ENCODE data around the gene PRG3.

Gene PRG3

GRCh38 chr11:57380975-57381374 is at the start of gene PRG3:
TSS of gene PRG3 (minus strand) at chr11:57381150. CDS start at chr11:57380708, 442 bp downstream.
- H3K4me1 Mint-ChIP-seq, result peaks cover 16% of the 10 kb centered on the region
- TF ChIP-seq CTCF (IDR thresholded peaks at IDR 0.05), result no peak
- no peaks in the 10 kb centered on the region for H3K9me3 Mint-ChIP-seq
- no peaks in the 10 kb centered on the region for H3K36me3 Mint-ChIP-seq (ENCODE audit: low read depth)
- peak within 1 kb of the TSS; percentile 21 for H3K27ac Mint-ChIP-seq
- DNase-seq, result no peak
- H3K4me3 Mint-ChIP-seq, result no peak within 1 kb of the TSS
- peaks cover 42% of the 10 kb centered on the region for H3K27me3 Mint-ChIP-seq (ENCODE audit: low read depth, poor library complexity)

GRCh38 chr11:57429946-57430345 is 49.0 kb upstream of the PRG3 start:
- DNase-seq, result no peak
- peaks cover 51% of the 10 kb centered on the region for H3K27me3 Mint-ChIP-seq (ENCODE audit: low read depth, poor library complexity)
- no peaks in the 10 kb centered on the region for H3K36me3 Mint-ChIP-seq (ENCODE audit: low read depth)
- H3K4me1 Mint-ChIP-seq, result peaks cover 26% of the 10 kb centered on the region
- TF ChIP-seq CTCF (IDR thresholded peaks at IDR 0.05), result no peak
- H3K9me3 Mint-ChIP-seq, result no peaks in the 10 kb centered on the region
- no peak overlapping the region for H3K27ac Mint-ChIP-seq
- no peak overlapping the region for H3K4me3 Mint-ChIP-seq

- Mint-ChIP-seq H3K36me3 (ENCODE audit: low read depth) (peaks cover 5% of the 10 kb centered on the region), H3K4me1 (peaks cover 34% of the 10 kb centered on the region), H3K27me3 (ENCODE audit: low read depth, poor library complexity) (peaks cover 48% of the 10 kb centered on the region), H3K27ac (no peak overlapping the region), H3K4me3 (no peak overlapping the region), H3K9me3 (no peaks in the 10 kb centered on the region)
- no peak for TF ChIP-seq CTCF (IDR thresholded peaks at IDR 0.05)
- no peak for DNase-seq
Observed at GRCh38 chr11:57428643-57429042, 47.7 kb upstream of the PRG3 start.

GRCh38 chr11:57427727-57428082 is 46.8 kb upstream of the PRG3 start:
- peaks cover 12% of the 10 kb centered on the region for H3K36me3 Mint-ChIP-seq (ENCODE audit: low read depth)
- peak overlapping the region; percentile 80 for H3K4me3 Mint-ChIP-seq
- no peak for TF ChIP-seq CTCF (IDR thresholded peaks at IDR 0.05)
- no peak for DNase-seq
- H3K27me3 Mint-ChIP-seq (ENCODE audit: low read depth, poor library complexity), result peaks cover 45% of the 10 kb centered on the region
- H3K4me1 Mint-ChIP-seq, result peaks cover 34% of the 10 kb centered on the region
- no peak overlapping the region for H3K27ac Mint-ChIP-seq
- H3K9me3 Mint-ChIP-seq, result no peaks in the 10 kb centered on the region

- Mint-ChIP-seq H3K27me3 (ENCODE audit: low read depth, poor library complexity) (peaks cover 45% of the 10 kb centered on the region), H3K27ac (no peak within 1 kb of the TSS)
Observed at GRCh38 chr11:57426929-57427726, 46.2 kb upstream of the PRG3 start, which contains the start of gene SLC43A3. TSS of gene SLC43A3 (minus strand) at chr11:57427121. CDS start at chr11:57426172, 949 bp downstream.

More at GRCh38 chr11:57426929-57427726, 46.2 kb upstream of the PRG3 start, which contains the start of gene SLC43A3:
- H3K4me1 Mint-ChIP-seq, result peaks cover 34% of the 10 kb centered on the region
- DNase-seq, result peak; percentile 73
- peaks cover 16% of the 10 kb centered on the region for H3K36me3 Mint-ChIP-seq (ENCODE audit: low read depth)
- H3K4me3 Mint-ChIP-seq, result peak within 1 kb of the TSS; percentile 80
- no peak for TF ChIP-seq CTCF (IDR thresholded peaks at IDR 0.05)
- no peaks in the 10 kb centered on the region for H3K9me3 Mint-ChIP-seq
